ENCODE data around the gene PPP4R3A. TPM values are rescaled to one million over a fixed set of nuclear protein-coding genes. Genes with fewer than 3 reads are reported as not detected.
"Not testable (repeated sequence)": the region's sequence is repeated elsewhere in the genome, so short reads cannot be mapped to it uniquely, and the experiment has no call there.

The PPP4R3A gene
- polyA plus RNA-seq, 1 donor = 98.6 TPM

DNA sequence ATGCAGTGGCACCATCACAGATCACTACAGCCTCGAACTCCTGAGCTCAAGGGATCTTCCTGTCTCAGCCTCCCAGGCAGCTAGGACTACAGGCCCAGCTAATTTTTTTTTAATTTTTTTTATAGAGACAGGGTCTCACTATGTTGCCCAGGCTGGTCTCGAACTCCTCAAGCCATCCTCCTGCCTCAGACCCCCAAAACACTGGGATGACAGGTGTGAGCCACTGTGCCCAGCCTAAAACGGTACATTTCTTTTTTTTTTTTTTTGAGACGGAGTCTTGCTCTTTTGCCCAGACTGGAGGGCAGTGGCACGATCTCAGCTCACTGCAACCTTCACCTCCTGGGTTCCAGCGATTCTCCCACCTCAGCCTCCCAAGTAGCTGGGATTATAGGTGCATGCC is 100.9 kb downstream of the PPP4R3A start:
- peaks cover 14% of the 10 kb centered on the region for H3K4me1 ChIP-seq (ENCODE audit: control insufficient read depth, insufficient read depth, low read length)
- not testable (repeated sequence) for H3K27me3 ChIP-seq (ENCODE audit: control insufficient read depth, insufficient read depth, low read length)

More for the DNA sequence above, 100.9 kb downstream of the PPP4R3A start:
- H3K36me3 ChIP-seq (ENCODE audit: control insufficient read depth, insufficient read depth, low read length) = peaks cover 18% of the 10 kb centered on the region
- H3K27ac ChIP-seq (ENCODE audit: low read length); H3K4me3 ChIP-seq (ENCODE audit: low read length); DNase-seq; H3K9me3 ChIP-seq (ENCODE audit: control insufficient read depth, low read depth, low read length): not testable (repeated sequence)
- no CpG with 5 or more reads among the region's 6 CpGs for WGBS (ENCODE audit: insufficient coverage, low lambda C conversion rate)

Other genes with a start within 250 kb of the PPP4R3A start
- gene CCDC88C, start 92.5 kb downstream of the PPP4R3A start, polyA plus RNA-seq = 28.0 TPM
- gene CATSPERB, start 221.8 kb upstream of the PPP4R3A start, polyA plus RNA-seq = 0.81 TPM

All from large intestine (tissue), 3 donors.